K562 (cell line): ENCODE measurements around the gene PCDHA11. TPM values are rescaled to one million over a fixed set of nuclear protein-coding genes. Genes with fewer than 3 reads are reported as not detected.

ENCODE experiments used
- ATAC-seq: fragments of 200-7000 bp; cut with Tn5 transposase; 3 replicates; pipeline ENCODE4 v1.9.1; 2020; ENCODE audit warnings: moderate library complexity
- BruUV-seq: library from RNA; stranded (reverse); fragments of 400-500 nt; replicated peaks from 2 replicates; lab custom pipeline; 2021; lab: Mats Ljungman, UMichigan
- CTCF ChIA-PET: fragments of 300-600 bp; formaldehyde crosslinking; extraction: SDS; loops from one replicate; lab custom pipeline; 2021; ENCODE audit warnings: low intra/inter-chr PET ratio; lab: Yijun Ruan, JAX
- POLR2A ChIA-PET: fragments of 300-600, 350-650 bp; sonication (Branson Sonifier 250); formaldehyde crosslinking; extraction: SDS; loops from one replicate; lab custom pipeline; 2021; ENCODE audit warnings: antibody characterized with exemption, inconsistent platforms; lab: Yijun Ruan, JAX
- DNase-seq, 4 experiments: peaks; one replicate each; pipeline versions ENCODE4 v3.0.0 to v3.0.0-alpha.2; 2011 to 2018; ENCODE audit warnings: low spot score in 3 of 4, mixed read lengths in 3 of 4; ENCODE audit errors: extremely low read depth in 1 of 4
- FAIRE-seq: peaks from 2 replicates; lab custom pipeline; 2011; peaks lifted over from hg19 to GRCh38; lab: Jason Lieb, UNC
- H2AFZ ChIP-seq: 2 replicates; pipeline ENCODE4 v1.6.0; 2011; ENCODE audit warnings: low read depth, low read length, control low read depth, inconsistent platforms
- H3K27ac ChIP-seq: fragments of 200-600 bp; 3 replicates; pipeline ENCODE4 v1.8.0; 2011; ENCODE audit warnings: low read depth, mild to moderate bottlenecking, control low read depth, inconsistent platforms, low read length, moderate library complexity, mixed read lengths; ENCODE audit errors: extremely low read depth
- H3K27me3 ChIP-seq, 2 experiments: fragments of 300-600 bp in 1 of 2; 2 replicates in 1 of 2; 3 replicates in 1 of 2; pipeline versions ENCODE4 v1.6.0 to v1.8.0; 2011; ENCODE audit warnings: inconsistent platforms in 2 of 2, low read length in 2 of 2, mild to moderate bottlenecking in 1 of 2, mixed read lengths in 1 of 2, moderate library complexity in 1 of 2; ENCODE audit not compliant: control insufficient read depth in 2 of 2, insufficient read depth in 2 of 2
- H3K36me3 ChIP-seq: fragments of 300-600 bp; 3 replicates; pipeline ENCODE4 v1.8.0; 2011; ENCODE audit warnings: mild to moderate bottlenecking, low read length, inconsistent platforms; ENCODE audit not compliant: control insufficient read depth, insufficient read depth
- H3K4me1 ChIP-seq, 2 experiments: fragments of 200-600 bp in 1 of 2; replicated peaks in 1 of 2; 2 replicates in 1 of 2; 3 replicates in 1 of 2; pipeline versions ENCODE4 v1.5.1 to v1.8.0; 2011; ENCODE audit warnings: inconsistent platforms in 2 of 2, low read length in 2 of 2, mild to moderate bottlenecking in 1 of 2, mixed read lengths in 1 of 2, moderate library complexity in 1 of 2; ENCODE audit not compliant: control insufficient read depth in 2 of 2, insufficient read depth in 2 of 2
- H3K4me2 ChIP-seq: 2 replicates; pipeline ENCODE4 v1.6.1; 2011; ENCODE audit warnings: low read length, control low read depth, inconsistent platforms, mixed read lengths; ENCODE audit not compliant: insufficient read depth
- H3K4me3 ChIP-seq: fragments of 200-600 bp; sonication (generic), shearing (Covaris generic); 2 replicates; pipeline ENCODE4 v1.5.1; 2016; ENCODE audit warnings: control low read depth, inconsistent platforms
- H3K79me2 ChIP-seq: fragments of 200-600 bp; 3 replicates; pipeline ENCODE4 v1.8.0; 2011; ENCODE audit warnings: low read length, inconsistent platforms; ENCODE audit not compliant: control insufficient read depth, insufficient read depth
- H3K9ac ChIP-seq, 2 experiments: 2 replicates each; pipeline versions ENCODE4 v1.6.0 to v1.6.1; 2011; ENCODE audit warnings: low read depth in 2 of 2, low read length in 2 of 2, control low read depth in 1 of 2, inconsistent platforms in 1 of 2, mild to moderate bottlenecking in 1 of 2, mixed read lengths in 1 of 2; ENCODE audit not compliant: insufficient read depth in 1 of 2
- H3K9me1 ChIP-seq: one replicate; pipeline ENCODE4 v1.6.0; 2011; ENCODE audit warnings: inconsistent platforms, mild to moderate bottlenecking, low read length, moderate library complexity; ENCODE audit not compliant: control insufficient read depth, insufficient read depth
- H3K9me3 ChIP-seq: replicated peaks from 2 replicates; pipeline ENCODE4 v1.5.1; 2011; ENCODE audit warnings: low read depth, low read length, inconsistent platforms; ENCODE audit not compliant: control insufficient read depth, insufficient read depth
- H4K20me1 ChIP-seq: replicated peaks from 2 replicates; pipeline ENCODE4 v1.6.1; 2011; ENCODE audit warnings: low read length, inconsistent platforms, mixed read lengths; ENCODE audit not compliant: control insufficient read depth, insufficient read depth
- TAF15 ChIP-seq: fragments of 200-400 bp; formaldehyde crosslinking; IDR thresholded peaks from 2 replicates; pipeline ENCODE4 v1.6.1; 2017; ENCODE audit warnings: mild to moderate bottlenecking, low read depth, low read length, moderate library complexity
- whole genome bisulfite sequencing: fragments of 100-300 bp; shearing (Covaris generic); methylation state at CpG from one replicate; pipeline ENCODE4 v1.1.6; 2016; ENCODE audit warnings: low coverage, mixed read lengths; ENCODE audit not compliant: insufficient coverage; ENCODE audit errors: missing lambda C conversion rate; 5-methylcytosine and 5-hydroxymethylcytosine counted together
- in situ Hi-C: fragments of 300-500 bp; cut with MboI; formaldehyde crosslinking; loops from 4 replicates; pipeline ENCODE4 v1.15.0; 2018; ENCODE audit warnings: inconsistent platforms, mixed read lengths
- intact Hi-C: fragments of 100-400 bp; cut with micrococcal nuclease; formaldehyde crosslinking; loops from 2 replicates; pipeline ENCODE4 v1.14.2; 2022
- polyA plus RNA-seq, 8 experiments: library from polyadenylated mRNA; depleted of rRNA in 4 of 8; stranded (reverse) in 5 of 8; unstranded in 3 of 8; fragments of >200 nt; fragmentation: Nextera tagmentation in 2 of 8; fragmentation: Illumina TruSeq in 1 of 8; extraction: Ambion mirVana in 2 of 8; extraction: Trizol in 1 of 8; gene quantifications; 2 replicates each; pipeline versions ENCODE4 v1.2.1 to v1.2.3, GENCODE V29; 2011 to 2014; ENCODE audit warnings: inconsistent platforms in 1 of 8, missing spikeins in 1 of 8
- total RNA-seq, 7 experiments: library from RNA; depleted of rRNA in 6 of 7; stranded (reverse); fragments of >200 nt in 6 of 7; fragmentation: Illumina TruSeq in 2 of 7; extraction: Trizol in 2 of 7; gene quantifications; 2 replicates each; pipeline versions ENCODE4 v1.2.1 to v1.2.3, GENCODE V29; 2011 to 2021; ENCODE audit warnings: low replicate concordance in 1 of 7
- TF ChIP-seq, protein P1 (sequence below): sonication (generic); formaldehyde crosslinking; IDR thresholded peaks from 2 replicates; pipeline ENCODE4 v1.8.0; 2022; ENCODE audit warnings: missing genetic modification reagents, mild to moderate bottlenecking, moderate library complexity, borderline replicate concordance
- TF ChIP-seq, protein P2 (sequence below): sonication (generic); formaldehyde crosslinking; IDR thresholded peaks from 2 replicates; pipeline ENCODE4 v1.8.1; 2023; ENCODE audit warnings: mild to moderate bottlenecking, missing genetic modification reagents
- TF ChIP-seq, protein P3 (sequence below), 2 experiments: fragments of 450-650 bp in 1 of 2; sonication (generic) in 1 of 2; formaldehyde crosslinking in 1 of 2; IDR thresholded peaks; 2 replicates each; pipeline versions ENCODE4 v1.7.1 to v1.9.0; 2016 to 2022; ENCODE audit warnings: inconsistent platforms in 1 of 2, mild to moderate bottlenecking in 1 of 2, missing genetic modification reagents in 1 of 2
- TF ChIP-seq, protein P4 (sequence below): fragments of 450-650 bp; conservative IDR thresholded peaks from 2 replicates; pipeline ENCODE4 v1.6.1; 2016; ENCODE audit warnings: missing genetic modification characterization, low read depth, mild to moderate bottlenecking, control low read depth, missing compliant biosample characterization

Gene PCDHA11
- total and polyA plus RNA-seq, 9 of the 15 experiments (the other 6 are each of a cell fraction or from before 2014, with no cell fraction given), result not detected

DNA sequence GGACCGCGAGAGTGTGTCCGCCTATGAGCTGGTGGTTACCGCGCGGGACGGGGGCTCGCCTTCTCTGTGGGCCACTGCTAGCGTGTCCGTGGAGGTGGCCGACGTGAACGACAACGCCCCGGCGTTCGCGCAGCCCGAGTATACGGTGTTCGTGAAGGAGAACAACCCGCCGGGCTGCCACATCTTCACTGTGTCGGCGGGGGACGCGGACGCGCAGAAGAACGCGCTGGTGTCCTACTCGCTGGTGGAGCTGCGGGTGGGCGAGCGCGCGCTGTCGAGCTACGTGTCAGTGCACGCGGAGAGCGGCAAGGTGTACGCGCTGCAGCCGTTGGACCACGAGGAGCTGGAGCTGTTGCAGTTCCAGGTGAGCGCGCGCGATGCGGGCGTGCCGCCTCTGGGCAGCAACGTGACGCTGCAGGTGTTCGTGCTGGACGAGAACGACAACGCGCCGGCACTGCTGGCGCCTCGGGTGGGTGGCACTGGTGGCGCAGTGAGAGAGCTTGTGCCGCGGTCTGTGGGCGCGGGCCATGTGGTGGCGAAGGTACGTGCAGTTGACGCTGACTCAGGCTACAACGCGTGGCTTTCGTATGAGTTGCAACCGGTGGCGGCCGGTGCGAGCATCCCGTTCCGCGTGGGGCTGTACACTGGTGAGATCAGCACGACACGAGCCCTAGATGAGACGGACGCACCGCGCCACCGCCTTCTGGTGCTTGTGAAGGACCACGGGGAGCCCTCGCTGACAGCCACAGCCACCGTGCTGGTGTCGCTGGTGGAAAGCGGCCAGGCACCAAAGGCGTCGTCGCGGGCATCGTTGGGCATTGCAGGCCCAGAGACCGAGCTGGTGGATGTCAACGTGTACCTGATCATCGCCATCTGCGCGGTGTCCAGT lies 32.9 kb upstream of the PCDHA11 start:
- BruUV-seq, result no TSS peak
- Histone ChIP-seq H3K4me1 (no peaks in the 10 kb centered on the region), H2AFZ (no peak overlapping the region), H3K9ac (no peak overlapping the region), H3K79me2 (no peaks in the 10 kb centered on the region), H4K20me1 (no peaks in the 10 kb centered on the region), H3K27me3 (no peaks in the 10 kb centered on the region), H3K4me2 (no peak overlapping the region), H3K36me3 (no peaks in the 10 kb centered on the region), H3K9me1 (no peaks in the 10 kb centered on the region), H3K4me3 (no peak overlapping the region), H3K9me3 (no peaks in the 10 kb centered on the region), H3K27ac (no peak overlapping the region)
- ChIA-PET CTCF (no interaction called here), POLR2A (no interaction called here)
- ATAC-seq, result no peak
- DNase-seq, result no peak
- intact Hi-C loops, result no loop called here
- in situ Hi-C loops, result no loop called here
- FAIRE-seq, result no peak
- 45% methylated on average over 66 of the region's 103 CpGs for WGBS
- TF ChIP-seq, protein P1, sequence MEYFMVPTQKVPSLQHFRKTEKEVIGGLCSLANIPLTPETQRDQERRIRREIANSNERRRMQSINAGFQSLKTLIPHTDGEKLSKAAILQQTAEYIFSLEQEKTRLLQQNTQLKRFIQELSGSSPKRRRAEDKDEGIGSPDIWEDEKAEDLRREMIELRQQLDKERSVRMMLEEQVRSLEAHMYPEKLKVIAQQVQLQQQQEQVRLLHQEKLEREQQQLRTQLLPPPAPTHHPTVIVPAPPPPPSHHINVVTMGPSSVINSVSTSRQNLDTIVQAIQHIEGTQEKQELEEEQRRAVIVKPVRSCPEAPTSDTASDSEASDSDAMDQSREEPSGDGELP (CRISPR knock-in tag), result no peak
- TF ChIP-seq, protein P2, sequence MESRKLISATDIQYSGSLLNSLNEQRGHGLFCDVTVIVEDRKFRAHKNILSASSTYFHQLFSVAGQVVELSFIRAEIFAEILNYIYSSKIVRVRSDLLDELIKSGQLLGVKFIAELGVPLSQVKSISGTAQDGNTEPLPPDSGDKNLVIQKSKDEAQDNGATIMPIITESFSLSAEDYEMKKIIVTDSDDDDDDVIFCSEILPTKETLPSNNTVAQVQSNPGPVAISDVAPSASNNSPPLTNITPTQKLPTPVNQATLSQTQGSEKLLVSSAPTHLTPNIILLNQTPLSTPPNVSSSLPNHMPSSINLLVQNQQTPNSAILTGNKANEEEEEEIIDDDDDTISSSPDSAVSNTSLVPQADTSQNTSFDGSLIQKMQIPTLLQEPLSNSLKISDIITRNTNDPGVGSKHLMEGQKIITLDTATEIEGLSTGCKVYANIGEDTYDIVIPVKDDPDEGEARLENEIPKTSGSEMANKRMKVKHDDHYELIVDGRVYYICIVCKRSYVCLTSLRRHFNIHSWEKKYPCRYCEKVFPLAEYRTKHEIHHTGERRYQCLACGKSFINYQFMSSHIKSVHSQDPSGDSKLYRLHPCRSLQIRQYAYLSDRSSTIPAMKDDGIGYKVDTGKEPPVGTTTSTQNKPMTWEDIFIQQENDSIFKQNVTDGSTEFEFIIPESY (CRISPR knock-in tag), result no peak
- TF ChIP-seq, protein P3, sequence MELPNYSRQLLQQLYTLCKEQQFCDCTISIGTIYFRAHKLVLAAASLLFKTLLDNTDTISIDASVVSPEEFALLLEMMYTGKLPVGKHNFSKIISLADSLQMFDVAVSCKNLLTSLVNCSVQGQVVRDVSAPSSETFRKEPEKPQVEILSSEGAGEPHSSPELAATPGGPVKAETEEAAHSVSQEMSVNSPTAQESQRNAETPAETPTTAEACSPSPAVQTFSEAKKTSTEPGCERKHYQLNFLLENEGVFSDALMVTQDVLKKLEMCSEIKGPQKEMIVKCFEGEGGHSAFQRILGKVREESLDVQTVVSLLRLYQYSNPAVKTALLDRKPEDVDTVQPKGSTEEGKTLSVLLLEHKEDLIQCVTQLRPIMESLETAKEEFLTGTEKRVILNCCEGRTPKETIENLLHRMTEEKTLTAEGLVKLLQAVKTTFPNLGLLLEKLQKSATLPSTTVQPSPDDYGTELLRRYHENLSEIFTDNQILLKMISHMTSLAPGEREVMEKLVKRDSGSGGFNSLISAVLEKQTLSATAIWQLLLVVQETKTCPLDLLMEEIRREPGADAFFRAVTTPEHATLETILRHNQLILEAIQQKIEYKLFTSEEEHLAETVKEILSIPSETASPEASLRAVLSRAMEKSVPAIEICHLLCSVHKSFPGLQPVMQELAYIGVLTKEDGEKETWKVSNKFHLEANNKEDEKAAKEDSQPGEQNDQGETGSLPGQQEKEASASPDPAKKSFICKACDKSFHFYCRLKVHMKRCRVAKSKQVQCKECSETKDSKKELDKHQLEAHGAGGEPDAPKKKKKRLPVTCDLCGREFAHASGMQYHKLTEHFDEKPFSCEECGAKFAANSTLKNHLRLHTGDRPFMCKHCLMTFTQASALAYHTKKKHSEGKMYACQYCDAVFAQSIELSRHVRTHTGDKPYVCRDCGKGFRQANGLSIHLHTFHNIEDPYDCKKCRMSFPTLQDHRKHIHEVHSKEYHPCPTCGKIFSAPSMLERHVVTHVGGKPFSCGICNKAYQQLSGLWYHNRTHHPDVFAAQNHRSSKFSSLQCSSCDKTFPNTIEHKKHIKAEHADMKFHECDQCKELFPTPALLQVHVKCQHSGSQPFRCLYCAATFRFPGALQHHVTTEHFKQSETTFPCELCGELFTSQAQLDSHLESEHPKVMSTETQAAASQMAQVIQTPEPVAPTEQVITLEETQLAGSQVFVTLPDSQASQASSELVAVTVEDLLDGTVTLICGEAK (IDR thresholded peaks at IDR 0.05), result no peak
- TF ChIP-seq, protein P3 (CRISPR knock-in tag; IDR thresholded peaks at IDR 0.05), result no peak
- TF ChIP-seq, protein P4, sequence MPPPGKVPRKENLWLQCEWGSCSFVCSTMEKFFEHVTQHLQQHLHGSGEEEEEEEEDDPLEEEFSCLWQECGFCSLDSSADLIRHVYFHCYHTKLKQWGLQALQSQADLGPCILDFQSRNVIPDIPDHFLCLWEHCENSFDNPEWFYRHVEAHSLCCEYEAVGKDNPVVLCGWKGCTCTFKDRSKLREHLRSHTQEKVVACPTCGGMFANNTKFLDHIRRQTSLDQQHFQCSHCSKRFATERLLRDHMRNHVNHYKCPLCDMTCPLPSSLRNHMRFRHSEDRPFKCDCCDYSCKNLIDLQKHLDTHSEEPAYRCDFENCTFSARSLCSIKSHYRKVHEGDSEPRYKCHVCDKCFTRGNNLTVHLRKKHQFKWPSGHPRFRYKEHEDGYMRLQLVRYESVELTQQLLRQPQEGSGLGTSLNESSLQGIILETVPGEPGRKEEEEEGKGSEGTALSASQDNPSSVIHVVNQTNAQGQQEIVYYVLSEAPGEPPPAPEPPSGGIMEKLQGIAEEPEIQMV (tag), result no peak
- TF ChIP-seq TAF15, result no peak
